Transverse colon (tissue), 4 donors: ENCODE measurements around the gene HNRNPUL2. TPM values are rescaled to one million over a fixed set of nuclear protein-coding genes. Genes with fewer than 3 reads are reported as not detected.

Experiments used
- DNase-seq: peaks from one replicate; pipeline ENCODE4 v3.0.0-alpha.2; 2019
- H3K27ac ChIP-seq, 4 donors: fragments of 200-600 bp; sonication (generic); 2 replicates each; pipeline ENCODE4 v1.5.1; 2016 to 2018; ENCODE audit warnings: inconsistent platforms in 4 of 4
- H3K27me3 ChIP-seq: fragments of 200-600 bp; sonication (generic); 2 replicates; pipeline ENCODE4 v1.5.1; 2017; ENCODE audit warnings: inconsistent platforms
- H3K36me3 ChIP-seq, 4 donors: fragments of 200-600 bp; sonication (generic); 2 replicates each; pipeline ENCODE4 v1.5.1; 2017 to 2019; ENCODE audit warnings: inconsistent platforms in 4 of 4
- H3K4me1 ChIP-seq, 4 donors: fragments of 200-600 bp; sonication (generic); 2 replicates each; pipeline ENCODE4 v1.5.1; 2017 to 2020; ENCODE audit warnings: inconsistent platforms in 4 of 4
- H3K4me3 ChIP-seq, 4 donors: fragments of 200-600 bp; sonication (generic); 1 replicate in 1 of 4; 2 replicates in 3 of 4; pipeline versions ENCODE4 v1.5.1 to v1.6.1; 2017 to 2019; ENCODE audit warnings: inconsistent platforms in 4 of 4
- H3K9me3 ChIP-seq, 2 donors: fragments of 200-600 bp; sonication (generic); 2 replicates each; pipeline ENCODE4 v1.5.1; 2017 to 2019; ENCODE audit warnings: inconsistent platforms in 2 of 2
- CTCF ChIP-seq, 5 experiments: fragments of 200-600 bp in 3 of 5; fragments of 450-650 bp in 2 of 5; sonication (generic) in 3 of 5; IDR thresholded peaks; 1 replicate in 2 of 5; 2 replicates in 3 of 5; pipeline ENCODE4 v1.5.1; 2016 to 2017; ENCODE audit warnings: antibody characterized with exemption in 5 of 5, inconsistent platforms in 3 of 5, mild to moderate bottlenecking in 2 of 5, moderate library complexity in 1 of 5
- EP300 ChIP-seq: sonication (generic); formaldehyde crosslinking; IDR thresholded peaks from one replicate; pipeline ENCODE4 v1.6.1; 2017; ENCODE audit warnings: antibody characterized with exemption, low read depth
- POLR2A ChIP-seq: fragments of 450-650 bp; IDR thresholded peaks from one replicate; pipeline ENCODE4 v1.6.1; 2016; ENCODE audit warnings: antibody characterized with exemption, mild to moderate bottlenecking, moderate library complexity
- POLR2AphosphoS5 ChIP-seq, 3 donors: sonication (generic); formaldehyde crosslinking; IDR thresholded peaks; one replicate each; pipeline ENCODE4 v1.6.1; 2016; ENCODE audit warnings: antibody characterized with exemption in 3 of 3
- WGBS, 2 donors: methylation state at CpG; one replicate each; pipeline ENCODE4 v1.1.5; 2018; ENCODE audit warnings: low coverage in 1 of 2; 5-methylcytosine and 5-hydroxymethylcytosine counted together
- in situ Hi-C, 4 donors: fragments of 200-750 bp; cut with MboI; loops; one replicate each; pipeline versions ENCODE4 v1.15.0 to v1.15.1; 2017; ENCODE audit warnings: low sequenced_read_pairs in 3 of 4, low pct_ligation_motif_present in 1 of 4, low pct_unique_long_range_greater_than_20kb in 1 of 4
- intact Hi-C: fragments of 100-400 bp; cut with DNase I; formaldehyde crosslinking; loops from one replicate; pipeline ENCODE4 v1.15.1; 2023; ENCODE audit warnings: low total_unique reads
- small RNA-seq, 4 donors: library from RNA; depleted of rRNA; stranded (forward); fragments of <200 nt; gene quantifications; one replicate each; pipeline ENCODE3, GENCODE V24; 2016
- total RNA-seq, 4 donors: library from RNA; depleted of rRNA; stranded (reverse); fragments of >200 nt; gene quantifications; one replicate each; pipeline ENCODE4 v1.1.0, GENCODE V29; 2016

HNRNPUL2 gene
- total RNA-seq, 4 donors from 2014 or later: 21.8 to 116 (median 59.6) TPM

- no peaks in the 10 kb centered on the region for H3K9me3 ChIP-seq
- DNase-seq: peak; percentile 54
- no peaks in the 10 kb centered on the region for H3K27me3 ChIP-seq
- peak overlapping the region; percentile 55 to 77 (median 68) for H3K4me3 ChIP-seq
- in situ Hi-C loops (no loop called here), intact Hi-C loops (no loop called here)
- H3K27ac ChIP-seq: peak overlapping the region; percentile 93 to 97 (median 94)
- peaks cover 18 to 56% (median 43%) of the 10 kb centered on the region in 4 donors for H3K4me1 ChIP-seq
- WGBS, 2 donors: 2% methylated on average over 39 of the region's 39 CpGs; no CpG with 5 or more reads in 1 of the 2 donors
- no peak for TF ChIP-seq POLR2AphosphoS5 (IDR thresholded peaks at IDR 0.05)
- TF ChIP-seq CTCF (IDR thresholded peaks at IDR 0.05): no peak
- TF ChIP-seq EP300: no peak
- no peak for TF ChIP-seq POLR2A
- H3K36me3 ChIP-seq: peaks cover 0 to 6% (median 0%) of the 10 kb centered on the region in 4 donors
Observed at GRCh38 chr11:62665599-62666258, 61.5 kb downstream of the HNRNPUL2 start.

- no peaks in the 10 kb centered on the region for H3K27me3 ChIP-seq
- H3K4me1 ChIP-seq: peaks cover 18 to 50% (median 37%) of the 10 kb centered on the region in 4 donors
- no peak for TF ChIP-seq EP300
- no peak for TF ChIP-seq CTCF (IDR thresholded peaks at IDR 0.05)
- TF ChIP-seq POLR2A: peak; percentile 99
- TF ChIP-seq POLR2AphosphoS5 (IDR thresholded peaks at IDR 0.05): peak; percentile 98 to 100 (median 100)
- in situ Hi-C loops: no loop called here
- peaks cover 0 to 6% (median 0%) of the 10 kb centered on the region in 4 donors for H3K36me3 ChIP-seq
- H3K27ac ChIP-seq: peak within 1 kb of the TSS; percentile 93 to 97 (median 94)
- intact Hi-C loops: no loop called here
- peak; percentile 97 for DNase-seq
- WGBS, 2 donors: 0% methylated on average over 44 of the region's 47 CpGs; no CpG with 5 or more reads in 1 of the 2 donors
- H3K9me3 ChIP-seq: no peaks in the 10 kb centered on the region
- peak within 1 kb of the TSS; percentile 55 to 77 (median 72) for H3K4me3 ChIP-seq
Observed at GRCh38 chr11:62665075-62665598, 62.1 kb downstream of the HNRNPUL2 start, which contains the start of the genes C11orf98 and CSKMT. C11orf98 (minus strand) TSS chr11:62665210; CDS start chr11:62665169, 41 bp downstream. CSKMT (plus strand) TSS chr11:62665312; CDS start chr11:62665880, 568 bp downstream.

- peaks cover 0 to 6% (median 0%) of the 10 kb centered on the region in 4 donors for H3K36me3 ChIP-seq
- peak; percentile 74 for DNase-seq
- in situ Hi-C loops: no loop called here
- H3K4me1 ChIP-seq: peaks cover 18 to 44% (median 33%) of the 10 kb centered on the region in 4 donors
- peak overlapping the region; percentile 93 to 97 (median 94) for H3K27ac ChIP-seq
- 1% methylated on average over 30 of the region's 36 CpGs; no CpG with 5 or more reads in 1 of the 2 donors for WGBS, 2 donors
- intact Hi-C loops: no loop called here
- TF ChIP-seq EP300 (no peak), POLR2A (no peak)
- H3K27me3 ChIP-seq: no peaks in the 10 kb centered on the region
- H3K4me3 ChIP-seq: peak overlapping the region; percentile 55 to 77 (median 72)
- H3K9me3 ChIP-seq: no peaks in the 10 kb centered on the region
Observed at GRCh38 chr11:62664405-62665074, 62.7 kb downstream of the HNRNPUL2 start.

Small RNA genes within 50 kb of the gene (small RNA-seq; reads per million reads assigned to genes)
- 0 reads per million in 4 donors for gene SNORA57

Other genes starting within 250 kb of the HNRNPUL2 start
- 1,000 to 10,000 TPM in 1 of 4 donors, 100 to 1,000 TPM in 3; 561 to 1,032 (median 742) TPM for gene AHNAK, start 180.7 kb downstream of the HNRNPUL2 start, total RNA-seq
- gene EEF1G, start 153.6 kb downstream of the HNRNPUL2 start, total RNA-seq: 1,000 to 10,000 TPM in 3 of 4 donors, 100 to 1,000 TPM in 1; 337 to 1,276 (median 1,207) TPM
- gene TUT1, start 135.9 kb downstream of the HNRNPUL2 start, total RNA-seq: 10 to 100 TPM in 2 of 4 donors, 1 to 10 TPM in 2; 6.0 to 12.4 (median 9.8) TPM
- gene MTA2, start 125.6 kb downstream of the HNRNPUL2 start, total RNA-seq: 10 to 100 TPM; 42.0 to 80.1 (median 62.1) TPM
- gene EML3, start 114.7 kb downstream of the HNRNPUL2 start, total RNA-seq: 10 to 100 TPM; 35.0 to 61.1 (median 44.9) TPM
- gene ROM1, start 114.2 kb downstream of the HNRNPUL2 start, total RNA-seq: 1 to 10 TPM in 2 of 4 donors, not detected in 2; 5.3 to 5.6 TPM
- gene B3GAT3, start 105.5 kb downstream of the HNRNPUL2 start, total RNA-seq: 10 to 100 TPM; 28.0 to 47.4 (median 40.8) TPM
- gene GANAB, start 80.8 kb downstream of the HNRNPUL2 start, total RNA-seq: 100 to 1,000 TPM in 3 of 4 donors, 10 to 100 TPM in 1; 60.2 to 129 (median 120) TPM
- gene INTS5, start 74.2 kb downstream of the HNRNPUL2 start, total RNA-seq: 10 to 100 TPM; 10.3 to 37.0 (median 18.4) TPM
- gene C11orf98, start 62.2 kb downstream of the HNRNPUL2 start, total RNA-seq: 10 to 100 TPM; 12.5 to 53.7 (median 37.7) TPM
- gene CSKMT, start 62.1 kb downstream of the HNRNPUL2 start, total RNA-seq: 10 to 100 TPM in 1 of 4 donors, 1 to 10 TPM in 1, not detected in 2; 6.0 to 17.0 TPM
- 10 to 100 TPM in 3 of 4 donors, 1 to 10 TPM in 1; 6.4 to 26.2 (median 15.3) TPM for gene UQCC3, start 55.8 kb downstream of the HNRNPUL2 start, total RNA-seq
- gene LBHD1, start 55.2 kb downstream of the HNRNPUL2 start, total RNA-seq: 10 to 100 TPM in 2 of 4 donors, 1 to 10 TPM in 2; 7.5 to 16.1 (median 10.1) TPM
- gene UBXN1, start 48.4 kb downstream of the HNRNPUL2 start, total RNA-seq: 100 to 1,000 TPM; 129 to 219 (median 142) TPM
- gene LRRN4CL, start 37.9 kb downstream of the HNRNPUL2 start, total RNA-seq: 10 to 100 TPM in 1 of 4 donors, 1 to 10 TPM in 3; 8.2 to 24.7 (median 9.0) TPM
- 100 to 1,000 TPM in 1 of 4 donors, 10 to 100 TPM in 3; 61.7 to 155 (median 75.7) TPM for gene BSCL2, start 20.0 kb downstream of the HNRNPUL2 start, total RNA-seq
- under 1 TPM in 1 of 4 donors, not detected in 3; 0.64 TPM for gene GNG3, start 19.8 kb downstream of the HNRNPUL2 start, total RNA-seq
- 10 to 100 TPM in 3 of 4 donors, 1 to 10 TPM in 1; 6.7 to 27.0 (median 17.0) TPM for gene TTC9C, start 1.0 kb upstream of the HNRNPUL2 start, total RNA-seq
- gene ZBTB3, start 26.7 kb upstream of the HNRNPUL2 start, total RNA-seq: 10 to 100 TPM in 3 of 4 donors, 1 to 10 TPM in 1; 8.4 to 20.9 (median 14.0) TPM
- 10 to 100 TPM in 2 of 4 donors, 1 to 10 TPM in 2; 1.2 to 28.5 (median 14.1) TPM for gene POLR2G, start 34.1 kb upstream of the HNRNPUL2 start, total RNA-seq
- 100 to 1,000 TPM in 1 of 4 donors, 10 to 100 TPM in 3; 18.9 to 234 (median 22.8) TPM for gene TAF6L, start 43.9 kb upstream of the HNRNPUL2 start, total RNA-seq
- 100 to 1,000 TPM in 2 of 4 donors, 10 to 100 TPM in 2; 65.9 to 112 (median 89.8) TPM for gene TMEM179B, start 59.9 kb upstream of the HNRNPUL2 start, total RNA-seq
- gene TMEM223, start 64.5 kb upstream of the HNRNPUL2 start, total RNA-seq: 10 to 100 TPM; 10.1 to 42.1 (median 29.6) TPM
- gene NXF1, start 78.0 kb upstream of the HNRNPUL2 start, total RNA-seq: 100 to 1,000 TPM in 1 of 4 donors, 10 to 100 TPM in 3; 38.2 to 134 (median 60.0) TPM
- 10 to 100 TPM; 15.3 to 62.5 (median 30.2) TPM for gene STX5, start 104.6 kb upstream of the HNRNPUL2 start, total RNA-seq
- not detected for gene TEX54, start 105.4 kb upstream of the HNRNPUL2 start, total RNA-seq
- 10 to 100 TPM; 25.3 to 37.8 (median 27.6) TPM for gene WDR74, start 112.1 kb upstream of the HNRNPUL2 start, total RNA-seq
- 100 to 1,000 TPM in 3 of 4 donors, 10 to 100 TPM in 1; 32.4 to 163 (median 129) TPM for gene SLC3A2, start 153.4 kb upstream of the HNRNPUL2 start, total RNA-seq
- under 1 TPM in 2 of 4 donors, not detected in 2; 0.32 to 0.41 TPM for gene CHRM1, start 193.9 kb upstream of the HNRNPUL2 start, total RNA-seq